Activated naive CD8-positive, alpha-beta T cell treated with anti-CD3 and anti-CD28 coated beads, Interleukin-2, amount 10 ng/mL, durations not matched to agents 7 days and 5 days (primary cell): ENCODE data around the gene RAB11FIP3. TPM values are rescaled to one million over a fixed set of nuclear protein-coding genes. Genes with fewer than 3 reads are reported as not detected.

ENCODE experiments used
- ATAC-seq: fragments of 150-1000 bp; cut with Tn5 transposase; one replicate; pipeline ENCODE4 v1.10.0; 2021; ENCODE audit warnings: low read depth, moderate library complexity
- POLR2A ChIA-PET: fragments of 350-600 bp; sonication (Branson Sonifier 250); formaldehyde crosslinking; loops from one replicate; lab custom pipeline; 2021; ENCODE audit warnings: antibody characterized with exemption; lab: Charles Lee
- DNase-seq: peaks from one replicate; pipeline ENCODE4 v3.0.0; 2021
- H3K27ac Mint-ChIP-seq: one replicate; pipeline ENCODE4 v1.8.0; 2022; ENCODE audit warnings: mild to moderate bottlenecking, mixed read lengths
- H3K27me3 Mint-ChIP-seq: one replicate; pipeline ENCODE4 v1.8.0; 2022; ENCODE audit warnings: mild to moderate bottlenecking, moderate library complexity, mixed read lengths
- H3K36me3 Mint-ChIP-seq: one replicate; pipeline ENCODE4 v1.8.0; 2021; ENCODE audit warnings: mild to moderate bottlenecking, mixed read lengths
- H3K4me1 Mint-ChIP-seq: one replicate; pipeline ENCODE4 v1.8.0; 2021; ENCODE audit warnings: mixed read lengths
- H3K4me3 Mint-ChIP-seq: one replicate; pipeline ENCODE4 v1.8.0; 2022; ENCODE audit warnings: mild to moderate bottlenecking, moderate library complexity, mixed read lengths
- H3K9me3 Mint-ChIP-seq: one replicate; pipeline ENCODE4 v1.8.0; 2021; ENCODE audit warnings: mixed read lengths
- total RNA-seq, 2 experiments: library from RNA; stranded (reverse); gene quantifications; one replicate each; pipeline ENCODE4 v1.2.3, GENCODE V29; 2021

RAB11FIP3 gene
- total RNA-seq, 2 experiments from 2014 or later: 28.8 to 29.3 TPM

GRCh38 chr16:519841-520687, 94.6 kb downstream of the RAB11FIP3 start:
- Mint-ChIP-seq H3K27ac (no peak overlapping the region), H3K9me3 (no peaks in the 10 kb centered on the region), H3K4me3 (no peak overlapping the region), H3K4me1 (no peaks in the 10 kb centered on the region), H3K36me3 (no peaks in the 10 kb centered on the region), H3K27me3 (no peaks in the 10 kb centered on the region)
- DNase-seq (no peak), ATAC-seq (no peak)
- POLR2A ChIA-PET: interaction anchor here (1.0 kb wide), 1 partner anchor 8 kb away, joined by 3 read pairs; no protein-coding TSS in a partner anchor

- DNase-seq (no peak), ATAC-seq (no peak)
- POLR2A ChIA-PET: interaction anchor here (1.0 kb wide), 1 partner anchor 8 kb away, joined by 3 read pairs; no protein-coding TSS in a partner anchor
- Mint-ChIP-seq H3K4me3 (no peak overlapping the region), H3K27me3 (no peaks in the 10 kb centered on the region), H3K36me3 (peaks cover 2% of the 10 kb centered on the region), H3K27ac (no peak overlapping the region), H3K9me3 (no peaks in the 10 kb centered on the region), H3K4me1 (peaks cover 6% of the 10 kb centered on the region)
Observed at GRCh38 chr16:520847-521246, 95.4 kb downstream of the RAB11FIP3 start.

GRCh38 chr16:521381-522210, 96.1 kb downstream of the RAB11FIP3 start:
- POLR2A ChIA-PET: no interaction called here
- H3K27me3 Mint-ChIP-seq: no peaks in the 10 kb centered on the region
- no peaks in the 10 kb centered on the region for H3K9me3 Mint-ChIP-seq
- no peak overlapping the region for H3K4me3 Mint-ChIP-seq
- H3K4me1 Mint-ChIP-seq: peaks cover 9% of the 10 kb centered on the region
- DNase-seq (no peak), ATAC-seq (no peak)
- H3K27ac Mint-ChIP-seq: no peak overlapping the region
- H3K36me3 Mint-ChIP-seq: peaks cover 2% of the 10 kb centered on the region

- no peak overlapping the region for H3K4me3 Mint-ChIP-seq
- no peak for DNase-seq
- H3K4me1 Mint-ChIP-seq: peaks cover 9% of the 10 kb centered on the region
- POLR2A ChIA-PET: no interaction called here
- H3K36me3 Mint-ChIP-seq: peaks cover 2% of the 10 kb centered on the region
- H3K9me3 Mint-ChIP-seq: no peaks in the 10 kb centered on the region
- no peaks in the 10 kb centered on the region for H3K27me3 Mint-ChIP-seq
- no peak overlapping the region for H3K27ac Mint-ChIP-seq
- no peak for ATAC-seq
Observed at GRCh38 chr16:522320-523096, 97.1 kb downstream of the RAB11FIP3 start.

- H3K36me3 Mint-ChIP-seq: peaks cover 2% of the 10 kb centered on the region
- no peak overlapping the region for H3K27ac Mint-ChIP-seq
- no peaks in the 10 kb centered on the region for H3K9me3 Mint-ChIP-seq
Observed at GRCh38 chr16:523097-523741, 97.8 kb downstream of the RAB11FIP3 start.

DNA sequence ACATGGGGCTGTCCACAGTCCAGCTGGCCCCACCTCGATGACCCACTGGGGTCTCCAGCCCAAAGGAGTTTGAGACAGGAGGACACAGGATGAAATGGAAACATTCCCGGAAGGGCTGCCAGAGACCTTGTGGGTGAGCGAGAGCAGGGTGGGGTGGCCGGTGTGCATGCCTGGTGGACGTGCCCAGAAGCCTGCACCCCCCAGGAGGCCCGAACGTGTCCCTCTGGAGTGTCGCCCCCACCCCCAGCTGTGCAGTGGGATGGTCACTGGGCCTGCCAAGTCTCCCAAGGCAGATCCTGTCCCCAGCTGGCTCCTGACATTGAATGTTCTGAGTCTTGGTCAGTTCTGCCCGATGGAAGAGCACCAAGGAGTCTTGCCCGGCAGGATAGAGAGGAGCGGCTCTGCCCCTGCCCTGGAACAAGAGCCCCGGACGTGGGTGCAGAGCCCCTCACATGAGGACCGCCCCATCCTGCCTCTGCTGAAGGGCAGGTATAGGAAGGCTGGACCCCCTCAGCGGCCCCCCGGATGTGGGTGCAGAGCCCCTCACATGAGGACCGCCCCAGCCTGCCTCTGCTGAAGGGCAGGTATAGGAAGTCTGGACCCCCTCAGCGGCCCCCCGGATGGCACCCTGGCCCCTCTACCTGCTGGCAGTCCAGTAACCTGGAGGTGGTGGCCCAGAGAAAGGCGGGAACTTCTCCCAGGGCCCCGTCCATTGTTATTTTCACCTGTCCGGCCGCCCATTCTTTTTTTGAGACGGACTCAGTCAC, 99.0 kb downstream of the RAB11FIP3 start:
- H3K27ac Mint-ChIP-seq: no peak overlapping the region
- no peak overlapping the region for H3K4me3 Mint-ChIP-seq
- no peaks in the 10 kb centered on the region for H3K9me3 Mint-ChIP-seq
- DNase-seq (no peak), ATAC-seq (no peak)
- POLR2A ChIA-PET: no interaction called here
- peaks cover 13% of the 10 kb centered on the region for H3K4me1 Mint-ChIP-seq
- no peaks in the 10 kb centered on the region for H3K27me3 Mint-ChIP-seq
- H3K36me3 Mint-ChIP-seq: peaks cover 2% of the 10 kb centered on the region

More at GRCh38 chr16:523097-523741, 97.8 kb downstream of the RAB11FIP3 start:
- no peak for ATAC-seq
- POLR2A ChIA-PET: no interaction called here
- H3K4me1 Mint-ChIP-seq: peaks cover 9% of the 10 kb centered on the region
- DNase-seq: no peak
- no peak overlapping the region for H3K4me3 Mint-ChIP-seq
- no peaks in the 10 kb centered on the region for H3K27me3 Mint-ChIP-seq

DNA sequence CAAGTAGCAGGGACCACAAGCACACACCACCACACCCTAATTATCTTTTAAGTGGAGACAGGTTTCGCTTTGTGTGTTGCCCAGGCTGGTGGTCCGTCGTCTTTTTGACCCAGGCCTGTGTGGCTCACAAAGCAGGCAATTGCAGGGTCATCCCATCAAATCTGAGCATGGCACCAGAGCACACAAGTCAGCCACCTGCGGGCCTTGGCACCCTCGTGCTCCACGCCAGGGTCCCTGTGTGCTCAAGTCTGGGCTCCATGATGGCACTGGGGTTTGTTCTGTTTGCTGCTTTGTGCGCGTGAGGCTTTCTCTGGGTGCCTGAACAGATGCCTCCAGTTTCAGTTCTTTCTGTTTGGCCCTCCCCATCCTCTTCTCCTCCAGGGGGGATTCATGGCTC, 99.7 kb downstream of the RAB11FIP3 start:
- POLR2A ChIA-PET: interaction anchor here (2.7 kb wide), 1 partner anchor 45 kb away, joined by 23 read pairs; the partner anchor contains the start of gene PIGQ
- no peaks in the 10 kb centered on the region for H3K9me3 Mint-ChIP-seq

DNA sequence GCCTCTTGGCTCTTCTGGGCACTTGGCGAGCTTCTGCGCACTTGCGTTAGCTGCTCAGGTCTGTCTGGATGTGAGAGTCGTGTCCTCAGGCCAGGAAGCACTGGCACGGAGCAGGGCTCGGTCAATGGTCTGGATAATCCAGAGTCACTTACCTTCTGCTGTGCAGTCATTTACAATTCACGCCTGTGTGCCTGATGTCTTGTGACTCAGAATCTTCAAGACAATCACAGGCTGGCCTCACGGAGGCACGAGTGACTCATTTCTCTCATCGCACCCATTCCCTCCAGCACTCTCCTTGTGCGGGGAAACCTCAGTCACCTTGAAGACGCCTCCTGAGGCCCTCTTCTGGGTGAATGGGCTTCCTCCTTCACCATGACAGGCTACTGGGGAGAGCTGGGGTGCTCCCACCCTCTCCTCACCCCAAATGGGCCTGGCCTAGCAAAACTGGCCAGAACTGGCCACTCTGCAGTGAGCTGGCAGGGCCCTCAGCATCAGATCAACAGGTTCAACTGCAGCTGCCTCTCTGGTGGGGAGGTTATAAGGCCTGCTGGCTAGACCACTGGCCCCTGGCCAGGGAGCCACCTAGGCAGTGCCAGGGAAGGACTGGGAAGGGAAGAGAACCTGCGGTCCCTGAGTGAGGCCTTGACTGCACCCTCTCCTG, 100.2 kb downstream of the RAB11FIP3 start:
- H3K27ac Mint-ChIP-seq: peak overlapping the region; percentile 94
- no peaks in the 10 kb centered on the region for H3K9me3 Mint-ChIP-seq
- peaks cover 2% of the 10 kb centered on the region for H3K36me3 Mint-ChIP-seq
- H3K27me3 Mint-ChIP-seq: no peaks in the 10 kb centered on the region
- ATAC-seq (peak; percentile 31), DNase-seq (peak; percentile 50)
- peak overlapping the region; percentile 91 for H3K4me3 Mint-ChIP-seq
- POLR2A ChIA-PET: interaction anchor here (0.9 to 2.7 kb wide), 4 partner anchors 41 to 145 kb away, joined by 3 to 23 read pairs (median 3); partner anchors contain the start of genes NHLRC4 and PIGQ
- H3K4me1 Mint-ChIP-seq: peaks cover 13% of the 10 kb centered on the region

More for the DNA sequence above, 99.7 kb downstream of the RAB11FIP3 start:
- H3K36me3 Mint-ChIP-seq: peaks cover 2% of the 10 kb centered on the region
- peaks cover 13% of the 10 kb centered on the region for H3K4me1 Mint-ChIP-seq
- no peak for DNase-seq
- peak overlapping the region; percentile 94 for H3K27ac Mint-ChIP-seq
- peak overlapping the region; percentile 91 for H3K4me3 Mint-ChIP-seq
- no peaks in the 10 kb centered on the region for H3K27me3 Mint-ChIP-seq
- no peak for ATAC-seq

GRCh38 chr16:526181-527014, 100.9 kb downstream of the RAB11FIP3 start:
- Mint-ChIP-seq H3K9me3 (no peaks in the 10 kb centered on the region), H3K27me3 (no peaks in the 10 kb centered on the region), H3K4me3 (peak overlapping the region; percentile 91), H3K4me1 (peaks cover 13% of the 10 kb centered on the region), H3K27ac (peak overlapping the region; percentile 94), H3K36me3 (peaks cover 2% of the 10 kb centered on the region)
- POLR2A ChIA-PET: interaction anchor here (0.7 to 2.7 kb wide), 9 partner anchors 8 to 164 kb away, joined by 3 to 23 read pairs (median 4); partner anchors contain the start of genes NHLRC4, PIGQ and WDR24
- ATAC-seq (peak; percentile 0), DNase-seq (no peak)

DNA sequence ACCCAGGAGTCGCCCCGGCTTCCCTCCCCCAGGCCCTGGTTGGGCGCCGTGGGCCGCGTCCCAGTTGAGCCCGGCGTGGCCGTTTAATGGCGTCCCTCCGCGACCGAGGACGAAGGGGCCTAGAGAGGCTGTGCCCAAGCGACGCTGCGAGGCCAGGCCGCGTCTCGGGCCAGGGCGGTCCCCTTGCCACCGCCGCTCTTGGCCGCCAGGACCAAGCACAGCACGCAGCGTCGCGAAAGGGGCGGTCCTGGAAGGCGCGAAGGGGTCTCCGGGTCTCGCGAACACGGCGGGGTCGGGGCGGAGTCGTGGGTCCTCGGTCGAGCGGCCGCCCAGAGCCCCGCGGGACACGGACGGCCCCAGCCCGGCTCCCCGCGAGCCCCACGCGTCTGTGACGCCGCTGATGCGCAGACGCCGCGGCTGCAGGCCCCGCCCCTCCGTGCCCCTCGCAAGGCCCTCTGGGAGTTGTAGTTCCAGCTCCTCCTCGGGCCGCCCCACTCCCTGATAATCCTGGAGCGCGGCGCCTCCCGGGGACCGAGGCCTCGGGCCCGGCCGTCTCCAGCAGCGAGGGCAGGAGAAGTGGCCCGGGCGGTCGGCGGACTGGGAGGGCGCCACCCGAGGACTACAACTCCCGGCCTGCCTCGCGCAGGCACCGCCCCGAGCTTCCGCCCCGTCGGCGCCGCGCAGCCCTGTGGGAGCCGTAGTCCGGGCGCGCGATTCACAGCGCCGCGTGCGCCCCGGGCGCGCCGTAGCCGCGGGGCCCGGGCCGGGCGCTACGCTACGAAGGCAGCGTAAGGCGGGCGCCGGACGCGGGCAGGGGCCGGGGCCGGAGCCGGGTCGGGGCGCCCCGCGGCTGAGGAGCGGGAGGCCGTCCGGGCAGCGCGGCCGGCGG, 101.8 kb downstream of the RAB11FIP3 start, which contains the start of gene CAPN15:
Gene CAPN15, plus strand, starts transcription at position 698 of the 889 bp plus-strand sequence. CDS start 19,127 bp downstream, outside the sequence.
- DNase-seq (peak; percentile 92), ATAC-seq (peak; percentile 80)
- H3K27me3 Mint-ChIP-seq: no peaks in the 10 kb centered on the region
- POLR2A ChIA-PET: interaction anchor here (0.7 to 2.7 kb wide), 8 partner anchors 9 to 163 kb away, joined by 3 to 23 read pairs (median 4); partner anchors contain the start of genes METTL26, NHLRC4, PIGQ and WDR24
- H3K4me1 Mint-ChIP-seq: peaks cover 13% of the 10 kb centered on the region
- peaks cover 2% of the 10 kb centered on the region for H3K36me3 Mint-ChIP-seq
- peak within 1 kb of the TSS; percentile 95 for H3K27ac Mint-ChIP-seq
- no peaks in the 10 kb centered on the region for H3K9me3 Mint-ChIP-seq
- H3K4me3 Mint-ChIP-seq: peak within 1 kb of the TSS; percentile 91
